Psoas muscle (tissue), 8 donors: ENCODE measurements around the gene PRKN. TPM values are rescaled to one million over a fixed set of nuclear protein-coding genes. Genes with fewer than 3 reads are reported as not detected.
A peak's percentile ranks its signal among the peaks of the same experiment; 100 is the strongest.

Source experiments
- ATAC-seq, 4 donors: fragments of 200-7000 bp; cut with Tn5 transposase; one replicate each; pipeline ENCODE4 v1.9.1; 2020; ENCODE audit warnings: moderate library complexity in 3 of 4, mild to moderate bottlenecking in 2 of 4
- DNase-seq, 2 donors: peaks; one replicate each; pipeline ENCODE4 v3.0.0-alpha.2; 2020
- H3K27ac ChIP-seq: fragments of 200-600 bp; one replicate; pipeline ENCODE4 v1.8.0; 2022
- H3K27me3 ChIP-seq, 3 donors: fragments of 200-600 bp in 1 of 3; one replicate each; pipeline versions ENCODE4 v1.6.1 to v1.8.0; 2013 to 2022; ENCODE audit warnings: low read length in 2 of 3, mild to moderate bottlenecking in 2 of 3, moderate library complexity in 1 of 3; ENCODE audit not compliant: insufficient read depth in 3 of 3
- H3K36me3 ChIP-seq, 2 donors: fragments of 200-600 bp in 1 of 2; one replicate each; pipeline versions ENCODE4 v1.6.1 to v1.8.0; 2013 to 2022; ENCODE audit warnings: low read depth in 1 of 2, mild to moderate bottlenecking in 1 of 2, moderate library complexity in 1 of 2; ENCODE audit not compliant: insufficient read depth in 1 of 2
- H3K4me1 ChIP-seq: fragments of 200-600 bp; one replicate; pipeline ENCODE4 v1.8.0; 2022
- H3K4me3 ChIP-seq: fragments of 200-600 bp; one replicate; pipeline ENCODE4 v1.8.0; 2022; ENCODE audit warnings: mild to moderate bottlenecking
- H3K9me3 ChIP-seq: fragments of 200-600 bp; one replicate; pipeline ENCODE4 v1.8.0; 2022
- WGBS, 3 donors: extraction: QIAGEN DNeasy Blood & Tissue Kit; methylation state at CpG; one replicate each; pipeline versions ENCODE4 v1.1.6 to v1.1.7; 2013; 5-methylcytosine and 5-hydroxymethylcytosine counted together
- intact Hi-C, 2 donors: fragments of 100-400 bp; cut with DNase I; formaldehyde crosslinking; loops; one replicate each; pipeline versions ENCODE4 v1.11.0 to v1.14.2; 2022
- polyA plus RNA-seq, 3 donors: library from polyadenylated mRNA; stranded (reverse); fragments of 200-250 nt; gene quantifications; one replicate each; pipeline ENCODE4 v1.2.3, GENCODE V29; 2013
- total RNA-seq, 4 donors: library from RNA; stranded (reverse); fragmentation: NEBNext Ultra II Directional in 2 of 4; extraction: Animal tissue kit (Norgen Biotek cat#: 25700) in 2 of 4; gene quantifications; one replicate each; pipeline versions ENCODE4 v1.2.1 to v1.2.4, GENCODE V29; 2021 to 2023
- TF ChIP-seq, protein P1 (sequence below): fragments of 200-600 bp; IDR thresholded peaks from one replicate; pipeline ENCODE4 v1.8.0; 2022; ENCODE audit warnings: antibody characterized with exemption
- donor health status: healthy with polysubstance abuse.
- donor health status: DM: no; HTN: no; CAD: no; lungs with moderate emphysema.
- donor health status: Bipolar disorder and iron deficiency.
- donor health status: healthy.
- donor health status: DM: yes; HTN: yes; CAD: no.
- donor health status: DM: no; HTN: no; CAD: no.
- donor health status: DM: no; HTN: no; CAD: no.
- donor health status: DM: yes; HTN: yes; CAD: no.

Gene PRKN
- total and polyA plus RNA-seq, 7 donors = 1.5 to 19.5 (median 11.7) TPM

DNA sequence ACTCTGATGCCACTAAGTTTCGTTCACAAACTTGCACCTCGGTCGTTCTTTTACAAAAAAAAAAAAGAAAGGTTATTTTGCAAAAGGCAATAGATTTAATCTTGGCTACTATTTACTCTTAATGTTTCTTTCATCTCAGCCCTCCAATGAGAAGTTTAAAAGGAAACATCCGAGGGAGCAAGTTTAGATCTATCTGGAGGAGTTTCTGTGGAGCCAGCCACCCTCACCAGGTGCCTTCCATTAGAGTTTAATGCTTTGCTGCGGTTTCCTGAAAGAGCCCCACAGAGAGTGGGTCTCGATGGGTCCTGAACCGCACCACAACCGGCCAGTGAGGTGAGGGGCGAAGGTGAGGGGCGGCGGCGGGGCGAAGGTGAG is 632 bp downstream of the PRKN start:
- intact Hi-C loops = loop anchor here in 1 of 2 donors (10.0 kb wide), 1 partner anchor 1378 kb away; no protein-coding TSS in a partner anchor
- peak in 3 of 4 donors; percentile 17 to 39 (median 27) for ATAC-seq

DNA sequence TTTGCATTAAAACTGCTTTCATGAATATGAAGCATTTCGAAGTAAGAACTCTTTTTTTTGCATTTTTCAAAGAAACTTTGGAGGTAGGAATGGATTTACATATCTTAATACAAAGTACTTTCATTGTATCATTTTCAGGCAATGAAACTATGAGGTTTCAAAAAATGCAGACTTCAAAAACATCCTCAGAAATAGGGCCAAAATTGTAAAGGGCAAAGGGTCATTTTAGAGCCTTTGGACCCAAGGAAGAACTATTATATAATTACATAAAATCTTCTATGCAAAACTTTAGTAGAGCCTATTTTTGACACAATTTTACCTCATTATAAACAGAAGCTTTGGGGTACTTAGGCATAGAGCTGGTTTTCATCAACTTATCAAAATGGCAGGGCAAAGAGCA is 4.9 kb downstream of the PRKN start:
- 86 to 90% (median 87%) methylated on average over 1 of the region's 1 CpG for WGBS, 3 donors
- Histone ChIP-seq H3K4me1 (peaks cover 8% of the 10 kb centered on the region), H3K27ac (no peak overlapping the region)

More for the DNA sequence above, 632 bp downstream of the PRKN start:
- WGBS, 3 donors = 4 to 7% (median 6%) methylated on average over 9 to 13 of the region's 13 CpGs
- Histone ChIP-seq H3K4me1 (peaks cover 8% of the 10 kb centered on the region), H3K9me3 (no peaks in the 10 kb centered on the region), H3K4me3 (peak overlapping the region; percentile 90), H3K36me3 (no peaks in the 10 kb centered on the region), H3K27ac (peak overlapping the region; percentile 93), H3K27me3 (no peaks in the 10 kb centered on the region)
- no peak for DNase-seq
- TF ChIP-seq, protein P1, sequence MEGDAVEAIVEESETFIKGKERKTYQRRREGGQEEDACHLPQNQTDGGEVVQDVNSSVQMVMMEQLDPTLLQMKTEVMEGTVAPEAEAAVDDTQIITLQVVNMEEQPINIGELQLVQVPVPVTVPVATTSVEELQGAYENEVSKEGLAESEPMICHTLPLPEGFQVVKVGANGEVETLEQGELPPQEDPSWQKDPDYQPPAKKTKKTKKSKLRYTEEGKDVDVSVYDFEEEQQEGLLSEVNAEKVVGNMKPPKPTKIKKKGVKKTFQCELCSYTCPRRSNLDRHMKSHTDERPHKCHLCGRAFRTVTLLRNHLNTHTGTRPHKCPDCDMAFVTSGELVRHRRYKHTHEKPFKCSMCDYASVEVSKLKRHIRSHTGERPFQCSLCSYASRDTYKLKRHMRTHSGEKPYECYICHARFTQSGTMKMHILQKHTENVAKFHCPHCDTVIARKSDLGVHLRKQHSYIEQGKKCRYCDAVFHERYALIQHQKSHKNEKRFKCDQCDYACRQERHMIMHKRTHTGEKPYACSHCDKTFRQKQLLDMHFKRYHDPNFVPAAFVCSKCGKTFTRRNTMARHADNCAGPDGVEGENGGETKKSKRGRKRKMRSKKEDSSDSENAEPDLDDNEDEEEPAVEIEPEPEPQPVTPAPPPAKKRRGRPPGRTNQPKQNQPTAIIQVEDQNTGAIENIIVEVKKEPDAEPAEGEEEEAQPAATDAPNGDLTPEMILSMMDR = no peak

DNA sequence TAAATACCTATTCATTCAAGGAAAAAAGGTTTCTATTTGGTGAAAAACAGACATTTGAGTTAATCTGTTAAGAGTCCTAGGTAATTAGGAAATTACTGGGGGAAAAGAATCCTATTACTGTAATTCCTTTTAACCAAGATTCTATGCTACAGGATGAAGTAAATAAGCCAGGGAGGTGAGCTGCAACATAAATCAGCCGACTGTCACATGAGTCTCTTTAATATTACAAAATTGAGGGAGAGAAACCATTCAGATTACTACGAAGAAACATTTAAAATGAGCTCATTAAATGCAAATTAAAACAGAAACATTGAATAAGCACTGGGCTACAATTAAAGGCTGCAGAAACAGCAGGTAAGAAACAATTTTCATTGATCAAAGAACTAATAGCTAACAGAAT is 5.3 kb downstream of the PRKN start:
- Histone ChIP-seq H3K36me3 (no peaks in the 10 kb centered on the region), H3K9me3 (no peaks in the 10 kb centered on the region), H3K4me3 (no peak overlapping the region), H3K27ac (no peak overlapping the region), H3K27me3 (no peaks in the 10 kb centered on the region), H3K4me1 (peaks cover 8% of the 10 kb centered on the region)
- intact Hi-C loops = loop anchor here in 1 of 2 donors (10.0 kb wide), 1 partner anchor 1383 kb away; no protein-coding TSS in a partner anchor
- no peak for ATAC-seq
- WGBS, 3 donors = 88 to 89% (median 89%) methylated on average over 2 of the region's 2 CpGs
- TF ChIP-seq, protein P1 = no peak
- DNase-seq = no peak

More for the DNA sequence above, 4.9 kb downstream of the PRKN start:
- ATAC-seq = no peak
- TF ChIP-seq, protein P1 = no peak
- no peak for DNase-seq
- no peak overlapping the region for H3K4me3 ChIP-seq
- H3K27me3 ChIP-seq = no peaks in the 10 kb centered on the region
- intact Hi-C loops = loop anchor here in 1 of 2 donors (10.0 kb wide), 1 partner anchor 1382 kb away; no protein-coding TSS in a partner anchor
- no peaks in the 10 kb centered on the region for H3K36me3 ChIP-seq
- no peaks in the 10 kb centered on the region for H3K9me3 ChIP-seq

DNA sequence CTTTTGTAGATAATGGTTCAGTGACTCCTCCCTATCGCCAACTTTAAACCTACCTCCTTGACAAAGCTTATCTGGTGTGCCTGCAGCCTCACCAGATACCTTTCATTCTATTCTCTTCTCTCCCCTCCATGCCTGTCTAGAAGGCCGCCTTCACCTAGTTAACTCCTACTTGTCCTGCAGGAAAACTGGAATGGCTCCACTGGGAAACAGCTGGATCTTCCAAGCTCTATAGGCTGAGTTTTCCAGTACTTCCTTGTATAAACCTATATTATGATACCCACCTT is 6.2 kb downstream of the PRKN start:
- Histone ChIP-seq H3K27me3 (no peaks in the 10 kb centered on the region), H3K9me3 (no peaks in the 10 kb centered on the region), H3K36me3 (no peaks in the 10 kb centered on the region), H3K4me1 (peaks cover 2% of the 10 kb centered on the region), H3K4me3 (no peak overlapping the region), H3K27ac (peak overlapping the region; percentile 70)
- intact Hi-C loops = loop anchor here in 1 of 2 donors (10.0 kb wide), 1 partner anchor 1383 kb away; no protein-coding TSS in a partner anchor
- peak in 2 of 4 donors; percentile 6 to 23 for ATAC-seq
- no peak for DNase-seq
- WGBS, 3 donors = 79 to 90% (median 90%) methylated on average over 2 of the region's 2 CpGs
- TF ChIP-seq, protein P1 = no peak

DNA sequence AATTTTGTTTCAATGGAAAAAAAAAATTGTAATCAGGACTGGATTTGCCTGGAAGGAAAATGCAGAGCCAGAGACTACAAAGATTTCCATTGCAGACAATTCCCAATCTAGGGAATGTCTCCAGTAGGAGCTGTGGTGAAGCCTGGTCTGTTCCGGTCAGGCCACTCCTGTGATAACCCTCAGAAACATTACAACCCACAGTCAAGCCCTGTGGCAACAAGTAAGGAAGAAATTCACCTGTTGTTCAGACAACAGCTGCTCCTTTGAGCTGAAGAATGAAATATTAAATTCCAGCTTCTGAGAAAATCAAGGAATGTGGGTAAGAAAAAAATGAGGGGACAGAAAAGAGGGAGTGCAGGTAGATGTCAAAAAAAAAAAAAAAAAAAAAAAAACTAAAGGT is 8.0 kb downstream of the PRKN start:
- H3K9me3 ChIP-seq = no peaks in the 10 kb centered on the region

More for the DNA sequence above, 8.0 kb downstream of the PRKN start:
- H3K27ac ChIP-seq = no peak overlapping the region
- DNase-seq (no peak), ATAC-seq (no peak)
- 85 to 96% (median 92%) methylated on average over 1 of the region's 1 CpG for WGBS, 3 donors
- TF ChIP-seq, protein P1 = no peak
- no peak overlapping the region for H3K4me3 ChIP-seq
- no peaks in the 10 kb centered on the region for H3K4me1 ChIP-seq
- intact Hi-C loops = no loop called here
- H3K36me3 ChIP-seq = no peaks in the 10 kb centered on the region
- H3K27me3 ChIP-seq = no peaks in the 10 kb centered on the region
